ENCODE measurements around the gene ADGRG1. TPM values are rescaled to one million over a fixed set of nuclear protein-coding genes. Genes with fewer than 3 reads are reported as not detected.

The ADGRG1 gene
- total RNA-seq, 2 experiments from 2014 or later, result not detected

GRCh38 chr16:57690782-57691471, 62.5 kb downstream of the ADGRG1 start:
- H3K9me3 ChIP-seq (ENCODE audit: low read length), result no peaks in the 10 kb centered on the region
- intact Hi-C loops (cut with micrococcal nuclease; ENCODE audit: unreplicated experiment), result no loop called here
- no peak overlapping the region for H2AFZ ChIP-seq (ENCODE audit: low read length)
- ChIA-PET POLR2A (no interaction called here), CTCF (ENCODE audit: unreplicated experiment) (interaction anchor here (1.0 kb wide), 1 partner anchor 10 kb away, joined by 3 read pairs; no protein-coding TSS in a partner anchor)
- no peaks in the 10 kb centered on the region for H4K20me1 ChIP-seq (ENCODE audit: insufficient read depth, low read length)
- H3K4me2 ChIP-seq (ENCODE audit: low read length), result no peak overlapping the region
- no peak for TF ChIP-seq CTCF (conservative IDR thresholded peaks at IDR 0.05; ENCODE audit: low read length)
- no peak for TF ChIP-seq EZH2phosphoT487 (IDR thresholded peaks at IDR 0.05; ENCODE audit: borderline replicate concordance, low read depth, low read length)
- no peaks in the 10 kb centered on the region for H3K36me3 ChIP-seq (ENCODE audit: insufficient read depth, low read length)
- H3K4me3 ChIP-seq (ENCODE audit: low read depth, low read length, poor library complexity, severe bottlenecking), result no peak overlapping the region
- H3K9me2 ChIP-seq (ENCODE audit: insufficient read depth, low read length), result no peaks in the 10 kb centered on the region
- no TSS peak for BruUV-seq (replicated peaks)
- no peak for DNase-seq (ENCODE audit: low spot score)
- H3K4me1 ChIP-seq (ENCODE audit: insufficient read depth, low read length, poor library complexity, severe bottlenecking), result peaks cover 18% of the 10 kb centered on the region
- no peaks in the 10 kb centered on the region for H3K79me2 ChIP-seq (ENCODE audit: insufficient read depth, low read depth, low read length)
- H3K27ac ChIP-seq (ENCODE audit: low read depth, low read length, poor library complexity, severe bottlenecking), result no peak overlapping the region

- intact Hi-C loops (cut with micrococcal nuclease; ENCODE audit: unreplicated experiment), result no loop called here
- Histone ChIP-seq H3K4me2 (ENCODE audit: low read length) (no peak overlapping the region), H3K79me2 (ENCODE audit: insufficient read depth, low read depth, low read length) (no peaks in the 10 kb centered on the region), H3K4me1 (ENCODE audit: insufficient read depth, low read length, poor library complexity, severe bottlenecking) (peaks cover 18% of the 10 kb centered on the region), H3K9me2 (ENCODE audit: insufficient read depth, low read length) (no peaks in the 10 kb centered on the region), H3K36me3 (ENCODE audit: insufficient read depth, low read length) (no peaks in the 10 kb centered on the region), H3K27ac (ENCODE audit: low read depth, low read length, poor library complexity, severe bottlenecking) (no peak overlapping the region), H3K4me3 (ENCODE audit: low read depth, low read length, poor library complexity, severe bottlenecking) (no peak overlapping the region), H2AFZ (ENCODE audit: low read length) (no peak overlapping the region), H3K9me3 (ENCODE audit: low read length) (no peaks in the 10 kb centered on the region), H4K20me1 (ENCODE audit: insufficient read depth, low read length) (no peaks in the 10 kb centered on the region)
- no TSS peak for BruUV-seq (replicated peaks)
- CTCF ChIA-PET (ENCODE audit: unreplicated experiment), result no interaction called here
- DNase-seq (ENCODE audit: low spot score), result no peak
- TF ChIP-seq CTCF (conservative IDR thresholded peaks at IDR 0.05; ENCODE audit: low read length), result no peak
- no peak for TF ChIP-seq EZH2phosphoT487 (IDR thresholded peaks at IDR 0.05; ENCODE audit: borderline replicate concordance, low read depth, low read length)
- POLR2A ChIA-PET, result no interaction called here
Measured at GRCh38 chr16:57692636-57693035, 64.2 kb downstream of the ADGRG1 start.

GRCh38 chr16:57693550-57693949, 65.1 kb downstream of the ADGRG1 start:
- H3K9me3 ChIP-seq (ENCODE audit: low read length), result no peaks in the 10 kb centered on the region
- POLR2A ChIA-PET, result no interaction called here
- CTCF ChIA-PET (ENCODE audit: unreplicated experiment), result no interaction called here

More at GRCh38 chr16:57693550-57693949, 65.1 kb downstream of the ADGRG1 start:
- DNase-seq (ENCODE audit: low spot score), result no peak
- no TSS peak for BruUV-seq (replicated peaks)
- TF ChIP-seq EZH2phosphoT487 (IDR thresholded peaks at IDR 0.05; ENCODE audit: borderline replicate concordance, low read depth, low read length) (no peak), CTCF (conservative IDR thresholded peaks at IDR 0.05; ENCODE audit: low read length) (no peak)
- intact Hi-C loops (cut with micrococcal nuclease; ENCODE audit: unreplicated experiment), result no loop called here
- Histone ChIP-seq H2AFZ (ENCODE audit: low read length) (no peak overlapping the region), H3K27ac (ENCODE audit: low read depth, low read length, poor library complexity, severe bottlenecking) (no peak overlapping the region), H3K79me2 (ENCODE audit: insufficient read depth, low read depth, low read length) (no peaks in the 10 kb centered on the region), H4K20me1 (ENCODE audit: insufficient read depth, low read length) (no peaks in the 10 kb centered on the region), H3K4me1 (ENCODE audit: insufficient read depth, low read length, poor library complexity, severe bottlenecking) (peaks cover 18% of the 10 kb centered on the region), H3K9me2 (ENCODE audit: insufficient read depth, low read length) (no peaks in the 10 kb centered on the region), H3K4me3 (ENCODE audit: low read depth, low read length, poor library complexity, severe bottlenecking) (no peak overlapping the region), H3K36me3 (ENCODE audit: insufficient read depth, low read length) (no peaks in the 10 kb centered on the region), H3K4me2 (ENCODE audit: low read length) (no peak overlapping the region)

Data from OCI-LY7 (cell line).